HepG2 (cell line): Measurements from ENCODE around the gene STK32B.

Source experiments
- CCAR2 ChIP-seq: fragments of 200-400 bp; formaldehyde crosslinking; optimal IDR thresholded peaks from 2 replicates; pipeline ENCODE3; 2018; ENCODE audit warnings: low read depth, mild to moderate bottlenecking, low read length, moderate library complexity
- CTCF ChIP-seq: sonication (generic); formaldehyde crosslinking; IDR thresholded peaks from 2 replicates; pipeline ENCODE4 v1.5.0; 2020; ENCODE audit warnings: mild to moderate bottlenecking, missing genetic modification reagents, moderate library complexity
- EED ChIP-seq: sonication (generic); formaldehyde crosslinking; IDR thresholded peaks from 2 replicates; pipeline ENCODE4 v1.5.0; 2020; ENCODE audit warnings: mild to moderate bottlenecking, missing genetic modification reagents
- EZH2 ChIP-seq: conservative IDR thresholded peaks from 2 replicates; pipeline ENCODE4 v1.6.1; 2012; ENCODE audit warnings: mild to moderate bottlenecking, low read depth, low read length, moderate library complexity
- JDP2 ChIP-seq: sonication (generic); formaldehyde crosslinking; IDR thresholded peaks from 2 replicates; pipeline ENCODE4 v1.8.1; 2022; ENCODE audit warnings: missing genetic modification reagents, borderline replicate concordance
- KMT2A ChIP-seq: sonication (generic); formaldehyde crosslinking; IDR thresholded peaks from 2 replicates; pipeline ENCODE4 v1.4.0; 2020; ENCODE audit warnings: missing genetic modification reagents
- PATZ1 ChIP-seq: sonication (generic); formaldehyde crosslinking; IDR thresholded peaks from 2 replicates; pipeline ENCODE4 v1.4.0; 2020; ENCODE audit warnings: missing genetic modification reagents
- POLR2A ChIP-seq, 2 experiments: IDR thresholded peaks; 2 replicates each; pipeline ENCODE4 v1.6.1; 2011; ENCODE audit warnings: low read depth in 2 of 2, low read length in 2 of 2, mild to moderate bottlenecking in 1 of 2, moderate library complexity in 1 of 2; ENCODE audit not compliant: insufficient read depth in 1 of 2
- RFXAP ChIP-seq: sonication (generic); formaldehyde crosslinking; IDR thresholded peaks from 2 replicates; pipeline ENCODE4 v1.4.0; 2020; ENCODE audit warnings: missing genetic modification reagents, borderline replicate concordance
- USF2 ChIP-seq, 2 experiments: sonication (generic) in 1 of 2; formaldehyde crosslinking in 1 of 2; IDR thresholded peaks; 2 replicates each; pipeline versions ENCODE4 v1.5.1 to v1.6.1; 2011 to 2020; ENCODE audit warnings: borderline replicate concordance in 1 of 2, low read depth in 1 of 2, low read length in 1 of 2, mild to moderate bottlenecking in 1 of 2, missing genetic modification reagents in 1 of 2, moderate library complexity in 1 of 2
- ZFP36L1 ChIP-seq: sonication (generic); formaldehyde crosslinking; IDR thresholded peaks from 2 replicates; pipeline ENCODE4 v1.8.0; 2022; ENCODE audit warnings: mild to moderate bottlenecking, missing genetic modification reagents, moderate library complexity
- ZFYVE20 ChIP-seq: sonication (generic); formaldehyde crosslinking; IDR thresholded peaks from 2 replicates; pipeline ENCODE4 v1.8.0; 2023; ENCODE audit warnings: low read depth, mild to moderate bottlenecking, moderate library complexity, missing genetic modification reagents, borderline replicate concordance

GRCh38 chr4:5267408-5267807 lies 216.1 kb downstream of the STK32B start:
- TF ChIP-seq ZFP36L1 (CRISPR knock-in tag) (no peak), JDP2 (CRISPR knock-in tag) (no peak), EZH2 (no peak), PATZ1 (CRISPR knock-in tag) (no peak), USF2 (IDR thresholded peaks at IDR 0.05; ENCODE audit: low read depth, low read length) (no peak), USF2 (CRISPR knock-in tag; IDR thresholded peaks at IDR 0.05; ENCODE audit: borderline replicate concordance) (no peak), CTCF (CRISPR knock-in tag) (no peak), KMT2A (CRISPR knock-in tag) (no peak), RFXAP (CRISPR knock-in tag) (no peak), POLR2A (IDR thresholded peaks at IDR 0.05; ENCODE audit: insufficient read depth in 1 of 2, low read depth in 2 of 2, low read length in 2 of 2) (no peak), ZFYVE20 (no peak), EED (CRISPR knock-in tag) (no peak), CCAR2 (no peak)
